HG02981 (cell line): ENCODE results near the gene CLEC1B.
A peak's percentile ranks its signal among the peaks of the same experiment; 100 is the strongest.
"Not testable (repeated sequence)": the region's sequence is repeated elsewhere in the genome, so short reads cannot be mapped to it uniquely, and the experiment has no call there.

Source experiments
- ATAC-seq: cut with Tn5 transposase; IDR thresholded peaks from one replicate; pipeline ENCODE4 v1.9.1; 2021; ENCODE audit warnings: mild to moderate bottlenecking, moderate library complexity; ENCODE audit not compliant: unreplicated experiment

CLEC1B gene

GRCh38 chr12:9975614-9976013, 23.3 kb downstream of the CLEC1B start:
- no peak for ATAC-seq

GRCh38 chr12:9974731-9975130, 24.2 kb downstream of the CLEC1B start:
- ATAC-seq, result not testable (repeated sequence)

GRCh38 chr12:9973949-9974348, 25.0 kb downstream of the CLEC1B start:
- no peak for ATAC-seq

GRCh38 chr12:9971181-9971580, 27.7 kb downstream of the CLEC1B start, which contains the start of gene CLEC12A:
CLEC12A (plus strand) TSS chr12:9971409; CDS start chr12:9971597, 188 bp downstream.
- no peak for ATAC-seq

- ATAC-seq, result no peak
Measured at GRCh38 chr12:9969673-9970072, 29.2 kb downstream of the CLEC1B start.

- ATAC-seq, result no peak
Measured at GRCh38 chr12:9961901-9962300, 37.0 kb downstream of the CLEC1B start.

- ATAC-seq, result peak; percentile 91
Measured at GRCh38 chr12:9961106-9961505, 37.8 kb downstream of the CLEC1B start.

GRCh38 chr12:9960590-9960989, 38.3 kb downstream of the CLEC1B start:
- ATAC-seq, result no peak

GRCh38 chr12:9957834-9958233, 41.1 kb downstream of the CLEC1B start:
- no peak for ATAC-seq

GRCh38 chr12:9952954-9953729, 45.8 kb downstream of the CLEC1B start:
- ATAC-seq, result not testable (repeated sequence)

GRCh38 chr12:9951026-9951675, 47.8 kb downstream of the CLEC1B start:
- no peak for ATAC-seq

GRCh38 chr12:9948606-9949296, 50.2 kb downstream of the CLEC1B start:
- ATAC-seq, result peak; percentile 96

- no peak for ATAC-seq
Measured at GRCh38 chr12:9947674-9948073, 51.2 kb downstream of the CLEC1B start.

- no peak for ATAC-seq
Measured at GRCh38 chr12:9944391-9944790, 54.5 kb downstream of the CLEC1B start.

GRCh38 chr12:9943240-9943639, 55.7 kb downstream of the CLEC1B start:
- ATAC-seq, result no peak
